Stimulated activated CD8-positive, alpha-beta memory T cell treated with anti-CD3 and anti-CD28 coated beads, Interleukin-15, amount 100 ng/mL, for 4 hours (primary cell): ENCODE measurements around the gene ADCY10.
"Not testable (repeated sequence)": the region's sequence is repeated elsewhere in the genome, so short reads cannot be mapped to it uniquely, and the experiment has no call there.

ENCODE experiments used
- DNase-seq, 2 donors: peaks; one replicate each; pipeline ENCODE4 v3.0.0-alpha.2; 2020; ENCODE audit warnings: low read depth in 2 of 2

ADCY10 gene

DNA sequence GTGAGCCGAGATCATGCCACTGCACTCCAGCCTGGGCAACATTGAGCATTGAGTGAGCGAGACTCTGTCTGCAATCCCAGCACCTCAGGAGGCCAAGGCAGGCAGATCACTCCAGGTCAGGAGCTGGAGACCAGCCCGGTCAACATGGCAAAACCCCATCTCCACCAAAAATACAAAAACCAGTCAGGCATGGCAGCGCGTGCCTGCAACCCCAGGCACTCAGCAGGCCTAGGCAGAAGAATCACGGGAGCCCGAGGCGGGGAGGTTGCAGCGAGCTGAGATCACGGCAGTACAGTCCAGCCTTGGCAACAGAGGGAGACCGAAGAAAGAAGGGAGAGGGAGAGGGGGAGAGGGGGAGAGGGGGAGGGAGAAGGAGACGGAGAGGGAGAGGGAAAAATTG lies 107.3 kb downstream of the ADCY10 start:
- not testable (repeated sequence) for DNase-seq

DNA sequence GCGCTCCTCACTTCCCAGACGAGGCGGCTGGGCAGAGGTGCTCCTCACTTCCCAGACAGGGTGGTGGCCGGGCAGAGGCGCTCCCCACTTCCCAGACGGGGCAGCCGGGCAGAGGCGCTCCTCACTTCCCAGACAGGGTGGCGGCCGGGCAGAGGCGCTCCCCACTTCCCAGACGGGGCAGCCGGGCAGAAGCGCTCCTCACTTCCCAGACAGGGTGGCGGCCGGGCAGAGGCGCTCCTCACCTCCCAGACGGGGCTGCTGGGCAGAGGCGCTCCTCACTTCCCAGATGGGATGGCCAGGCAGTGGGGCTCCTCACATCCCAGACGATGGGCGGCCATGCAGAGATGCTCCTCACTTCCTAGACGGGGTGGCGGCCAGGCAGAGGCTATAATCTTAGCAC lies 107.7 kb downstream of the ADCY10 start:
- DNase-seq = not testable (repeated sequence)

DNA sequence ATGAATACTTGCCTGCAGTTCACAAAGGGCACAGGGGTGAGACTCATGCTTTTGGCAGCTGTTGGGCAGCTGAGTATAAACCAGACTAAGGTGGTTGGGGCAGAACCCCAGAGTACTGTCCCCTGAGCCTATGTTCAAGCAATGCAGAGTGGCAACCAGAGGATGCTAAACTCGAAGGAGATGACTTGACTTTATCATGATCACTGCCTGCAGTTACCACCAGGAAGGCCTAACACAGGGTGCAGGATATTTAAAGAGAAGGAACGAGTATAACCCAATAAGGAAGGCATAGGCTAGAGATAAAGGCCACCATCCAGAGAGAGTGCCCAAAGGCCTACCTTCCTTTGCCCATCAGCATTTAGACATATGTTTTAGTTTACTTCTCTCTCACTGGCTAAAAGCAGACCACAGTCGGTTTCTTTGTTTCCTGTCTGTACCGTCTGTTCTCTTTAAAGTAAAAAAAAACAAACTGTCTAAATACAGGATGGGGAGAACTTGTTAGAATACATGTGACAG lies 108.8 kb downstream of the ADCY10 start:
- DNase-seq = no peak

DNA sequence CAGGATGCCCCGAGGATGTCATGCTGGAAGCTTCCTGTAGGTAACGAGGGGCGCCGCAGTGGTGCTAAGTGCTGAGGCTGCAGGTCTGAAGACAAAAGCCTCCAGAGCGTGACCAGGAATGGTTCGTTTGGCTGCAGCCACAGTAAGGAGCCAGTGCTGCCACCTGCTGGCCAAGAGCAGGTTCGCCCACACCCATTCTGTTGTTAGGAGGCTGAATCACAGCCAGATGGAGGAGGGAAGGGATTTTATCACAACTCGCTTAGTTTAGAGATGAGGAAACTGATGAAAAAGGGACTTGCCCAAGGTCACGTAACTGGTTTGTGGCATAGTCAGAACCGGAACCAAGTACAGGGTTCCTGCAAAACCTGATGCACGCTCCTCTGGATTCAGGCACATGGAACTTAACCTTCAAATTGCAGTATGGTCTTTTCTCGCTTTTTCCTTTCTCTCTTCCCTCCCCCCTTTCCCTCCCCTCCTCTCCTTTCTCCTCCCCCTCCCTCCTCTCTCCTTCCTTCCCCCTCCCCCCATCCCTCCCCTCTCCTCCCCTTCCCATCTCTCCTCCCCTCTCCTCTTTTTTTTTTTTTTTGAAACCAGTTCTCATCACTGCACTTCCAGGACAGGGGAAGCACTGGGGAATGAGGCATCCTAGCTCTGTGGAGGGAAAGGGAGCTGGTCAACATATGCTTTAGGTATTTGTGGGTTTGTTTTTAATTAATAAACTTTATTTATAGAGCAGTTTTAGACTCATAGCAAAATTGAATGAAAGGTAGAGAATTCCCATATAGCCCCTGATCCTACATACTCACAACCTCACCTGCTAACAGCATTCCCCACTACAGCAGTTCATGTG lies 110.4 kb downstream of the ADCY10 start:
- DNase-seq = peak; percentile 54 to 70

DNA sequence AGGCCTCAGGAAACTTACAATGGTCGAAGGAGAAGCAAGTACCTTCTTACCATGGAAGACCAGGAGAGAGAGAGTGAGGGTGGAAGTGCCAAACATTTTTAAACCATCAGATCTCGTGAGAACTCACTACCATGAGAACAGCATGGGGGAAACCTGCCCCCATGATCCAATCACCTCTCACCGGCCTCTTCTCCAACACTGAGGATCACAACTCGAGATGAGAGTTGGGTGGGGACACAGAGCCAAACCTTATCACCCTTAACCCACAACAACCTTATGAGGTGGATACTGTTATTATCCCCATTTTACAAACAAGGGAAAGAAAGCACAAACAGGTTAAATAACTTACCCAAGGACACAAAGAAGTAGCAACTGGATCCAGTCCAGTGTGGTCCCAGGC lies 111.7 kb downstream of the ADCY10 start:
- DNase-seq = no peak

DNA sequence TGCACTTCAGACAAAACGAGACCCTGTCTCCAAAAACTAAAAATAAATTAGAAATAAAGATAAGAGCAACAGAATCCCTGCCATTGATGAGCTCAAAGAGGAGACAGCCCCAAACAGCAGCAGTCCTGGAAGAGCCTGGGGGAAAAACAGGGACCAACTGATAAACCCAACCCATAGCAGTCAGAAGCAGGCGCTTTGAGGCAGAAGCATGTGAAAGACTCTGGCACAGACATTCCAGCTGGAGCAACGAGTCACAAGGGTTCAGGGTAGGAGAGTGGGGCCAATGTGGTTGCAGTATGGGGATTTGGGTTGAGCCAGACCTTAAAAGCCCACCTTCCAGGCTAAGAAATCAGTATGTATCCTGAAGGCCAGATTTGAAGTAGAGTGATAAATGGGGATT lies 113.7 kb downstream of the ADCY10 start:
- DNase-seq = no peak

DNA sequence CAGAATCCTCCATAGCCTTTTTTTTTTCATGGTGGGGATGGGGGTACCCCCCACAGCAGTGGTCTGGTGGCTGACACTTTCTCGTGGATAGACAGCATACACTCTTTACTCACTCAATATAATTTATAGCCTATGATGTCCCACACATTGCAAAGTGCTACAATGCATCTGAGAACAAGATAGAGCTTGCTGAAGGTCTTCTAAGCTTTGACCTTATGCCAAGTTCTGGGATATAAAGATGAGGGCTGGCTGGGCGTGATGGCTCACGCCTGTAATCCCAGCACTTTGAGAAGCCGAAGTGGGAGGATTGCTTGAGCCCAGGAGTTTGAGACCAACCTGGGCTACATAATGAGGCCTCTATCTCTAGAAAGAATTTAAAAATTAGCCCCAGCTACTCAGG lies 114.2 kb downstream of the ADCY10 start:
- DNase-seq = no peak

DNA sequence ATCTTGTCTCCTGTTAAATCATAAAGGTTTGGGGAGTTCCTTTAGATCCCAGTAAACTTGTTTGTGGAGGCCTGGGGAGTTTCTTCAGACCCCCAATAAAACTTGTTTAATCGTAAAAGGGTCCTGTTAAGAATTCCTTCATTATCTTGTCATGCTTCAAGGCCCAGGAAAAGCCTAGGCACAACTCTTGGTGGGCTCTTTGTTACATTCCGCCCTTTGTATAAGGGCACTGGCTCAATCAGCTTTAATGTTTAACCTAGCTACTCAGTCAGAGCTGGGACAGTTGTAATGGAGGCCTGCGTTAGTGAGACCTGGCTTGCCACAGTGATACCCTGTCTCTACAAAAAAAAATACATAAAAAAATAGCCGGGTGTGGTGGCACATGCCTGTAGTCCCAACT lies 115.0 kb downstream of the ADCY10 start:
- DNase-seq = no peak

DNA sequence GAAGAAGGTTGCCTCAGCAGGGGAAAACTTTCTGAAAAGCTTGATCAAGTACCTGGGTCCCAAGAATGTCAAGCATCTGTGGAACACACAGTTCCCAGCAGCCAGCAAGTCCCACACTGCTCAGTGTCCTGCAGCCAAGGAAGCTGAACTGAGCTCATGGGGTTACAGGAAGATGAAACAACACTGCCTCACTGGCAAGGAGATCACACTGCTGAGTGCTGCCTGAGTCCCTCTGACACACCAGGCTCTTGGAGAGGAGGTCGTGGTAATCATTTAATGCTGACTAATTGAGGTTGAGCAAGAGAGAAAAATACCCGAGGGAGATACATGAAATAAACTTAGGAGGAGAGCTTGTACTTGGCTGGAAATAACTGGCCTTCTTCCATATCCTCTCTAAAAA lies 116.9 kb downstream of the ADCY10 start:
- DNase-seq = no peak

DNA sequence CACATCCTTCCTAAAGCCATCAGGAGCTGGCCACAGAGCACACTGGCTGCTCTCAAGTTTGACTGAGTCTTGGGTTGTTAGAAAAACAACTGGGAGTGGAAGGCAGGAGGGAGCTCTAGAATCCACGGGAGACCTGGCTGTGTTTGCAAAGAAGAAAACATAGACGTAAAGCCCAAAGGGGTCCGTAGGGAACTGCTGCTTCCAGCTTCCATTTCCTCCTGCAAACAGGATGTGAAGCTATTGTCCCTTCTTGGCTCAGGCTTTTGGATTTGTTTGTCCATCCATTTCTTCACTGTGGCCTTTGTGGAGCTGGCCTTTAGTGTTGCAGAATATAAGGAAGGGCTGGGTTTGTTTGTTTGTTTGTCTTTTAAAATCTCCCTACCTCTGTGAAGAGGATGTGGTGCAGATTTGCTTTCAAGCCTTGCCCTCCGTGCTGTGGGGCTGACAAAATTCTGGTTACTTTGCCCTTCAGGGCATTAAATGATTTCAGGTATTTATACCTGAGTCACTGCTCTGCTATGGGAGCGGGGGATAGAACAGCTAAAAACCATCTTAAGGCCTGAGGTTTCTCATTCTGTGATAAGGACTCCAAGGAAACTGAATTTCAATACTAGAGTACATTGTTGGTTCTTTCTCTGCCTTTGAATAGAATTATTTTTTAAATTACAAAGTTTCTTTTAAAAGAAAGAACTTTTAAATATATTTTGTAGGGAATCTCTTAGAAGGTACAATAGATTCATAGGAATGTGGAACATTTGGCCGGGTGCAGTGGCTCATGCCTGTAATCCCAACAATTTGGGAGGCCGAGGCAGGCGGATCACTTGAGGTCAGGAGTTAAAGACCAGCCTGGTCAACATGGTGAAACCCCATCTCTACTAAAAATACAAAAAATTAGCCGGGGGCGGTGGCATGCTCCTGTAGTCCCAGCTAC lies 117.9 kb downstream of the ADCY10 start:
- no peak for DNase-seq

DNA sequence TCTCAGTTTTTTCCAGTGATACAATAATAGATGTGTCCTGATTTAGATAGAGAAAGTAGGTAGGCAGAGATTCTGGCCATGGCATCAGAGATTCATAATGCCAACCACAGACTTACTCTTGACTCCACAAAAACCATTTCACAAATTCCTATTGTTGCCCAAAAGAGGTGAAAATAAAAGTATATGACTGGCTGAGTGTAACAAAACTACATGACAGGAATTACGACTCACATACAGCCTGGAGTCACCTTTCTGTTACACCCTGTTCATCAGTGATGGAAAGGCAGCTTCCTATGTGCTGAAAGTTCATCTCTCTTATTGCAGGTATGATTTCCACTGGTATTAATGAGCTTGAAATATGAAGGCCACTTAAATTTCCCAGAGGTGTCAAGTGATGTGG lies 119.9 kb downstream of the ADCY10 start:
- DNase-seq = no peak

DNA sequence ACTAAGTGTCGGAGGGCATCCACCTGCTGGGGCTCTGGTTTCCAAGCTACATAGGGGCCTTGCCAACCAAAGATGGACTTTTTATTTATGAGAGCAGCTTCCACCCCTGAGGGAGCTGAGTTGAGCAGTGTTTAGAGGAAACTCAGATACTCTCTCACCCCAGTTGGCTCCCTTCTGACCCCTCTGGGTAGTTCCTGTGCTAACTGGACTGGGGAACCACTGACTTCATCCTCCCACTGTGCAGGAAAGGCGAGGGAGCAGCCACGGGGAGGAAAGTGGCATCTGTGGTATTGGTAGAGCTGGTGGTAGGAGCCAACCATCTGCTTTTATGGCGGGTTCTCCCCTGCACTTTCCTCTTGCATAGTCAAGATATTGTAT lies 121.8 kb downstream of the ADCY10 start:
- no peak for DNase-seq

DNA sequence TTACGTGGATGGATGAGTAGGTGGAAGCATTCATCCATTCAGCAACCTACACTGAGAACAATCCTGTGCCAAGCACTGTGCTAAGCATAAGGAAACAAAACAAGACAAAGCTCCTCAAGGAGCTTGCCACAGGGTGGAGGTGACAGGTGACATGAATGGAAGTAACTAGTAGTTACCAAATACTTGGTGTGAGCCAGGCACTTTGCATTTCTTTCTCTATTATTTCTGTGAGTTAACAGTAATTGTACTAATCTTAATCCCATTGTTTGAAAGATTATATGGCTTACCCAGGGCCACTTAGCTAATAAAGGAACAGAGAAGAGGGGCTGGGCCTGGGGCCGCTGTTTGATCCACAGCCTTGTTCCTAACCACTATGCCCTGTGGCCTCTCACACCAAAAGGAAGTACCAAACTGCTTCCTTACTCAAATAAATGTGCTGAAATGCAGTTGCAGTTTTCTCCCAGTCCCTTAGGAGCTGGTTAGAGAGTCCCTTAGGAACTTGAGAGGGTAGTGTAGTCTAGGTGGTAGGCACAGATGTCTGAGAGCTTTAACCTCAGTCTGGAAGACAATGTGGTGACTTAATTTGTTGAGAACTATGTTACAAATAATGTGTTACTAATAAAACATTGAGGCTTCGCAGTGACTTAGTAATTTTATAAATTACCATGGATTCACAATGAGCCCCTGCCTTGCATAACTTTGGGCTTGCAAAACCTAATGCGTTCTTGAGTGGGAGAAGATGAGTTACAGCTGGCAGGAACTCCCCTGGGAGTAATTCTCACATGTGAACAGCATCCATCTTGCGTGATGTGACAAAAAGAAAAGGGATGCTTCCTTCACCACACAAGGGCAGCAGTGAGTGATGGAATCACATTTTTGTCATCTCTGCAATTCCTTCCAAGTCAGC lies 122.4 kb downstream of the ADCY10 start:
- no peak for DNase-seq

DNA sequence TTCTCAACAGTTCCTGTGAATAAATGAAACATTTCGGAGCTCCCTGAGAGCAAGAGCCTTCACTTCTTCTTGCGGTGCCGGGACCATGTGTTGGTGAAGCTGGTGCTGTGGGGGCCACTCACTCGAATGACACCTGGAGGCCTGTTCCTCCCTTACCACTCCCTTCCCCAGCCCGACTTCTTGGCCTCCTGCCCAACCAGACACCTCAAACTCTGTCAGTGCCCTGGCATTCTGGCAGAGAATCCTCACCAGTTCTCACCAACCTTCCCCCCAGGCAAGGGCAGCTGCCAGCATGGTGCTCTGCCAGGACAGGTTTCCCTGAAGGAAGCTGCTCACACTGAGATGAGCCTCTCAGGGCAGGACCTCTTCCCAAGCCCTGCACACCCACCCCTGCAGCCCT lies 123.8 kb downstream of the ADCY10 start:
- DNase-seq = no peak

DNA sequence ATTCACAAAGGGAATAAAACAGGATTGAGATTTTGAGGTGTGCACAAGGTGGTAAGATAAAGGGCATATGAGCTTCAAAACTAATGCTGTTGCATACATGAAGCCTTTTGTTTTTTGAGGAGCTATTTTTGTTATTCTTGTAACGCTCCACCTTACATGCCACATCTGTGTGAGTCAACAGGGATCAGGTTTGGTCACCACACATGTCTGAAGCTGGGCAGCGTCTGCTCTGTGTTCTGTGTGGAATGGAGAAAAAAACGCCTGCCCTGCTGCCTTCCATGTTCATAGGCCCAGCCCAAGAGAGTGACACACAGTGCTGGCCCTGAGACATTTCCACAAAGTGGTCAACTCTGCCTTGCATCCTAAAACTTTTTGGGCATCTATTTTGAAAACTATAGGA lies 124.4 kb downstream of the ADCY10 start:
- no peak for DNase-seq

DNA sequence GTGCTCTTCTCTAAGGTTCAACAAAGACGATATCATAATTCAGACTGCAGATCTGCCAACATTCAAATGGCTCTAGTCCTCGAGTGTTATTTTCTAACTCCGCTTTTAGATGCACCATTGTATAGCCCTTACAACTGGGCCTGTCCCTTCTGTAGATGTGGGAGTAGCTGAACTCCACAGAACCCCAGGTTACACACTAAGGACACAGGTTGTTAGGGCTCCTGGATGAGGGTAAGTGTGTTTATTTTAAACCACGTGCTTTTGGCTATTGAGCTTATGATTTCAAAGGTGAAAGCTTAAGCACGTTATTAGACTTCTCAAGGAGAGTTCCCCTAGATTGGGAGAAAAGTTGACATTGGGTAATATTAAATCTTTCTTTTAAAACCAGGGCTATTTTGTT lies 127.4 kb downstream of the ADCY10 start:
- DNase-seq = no peak

DNA sequence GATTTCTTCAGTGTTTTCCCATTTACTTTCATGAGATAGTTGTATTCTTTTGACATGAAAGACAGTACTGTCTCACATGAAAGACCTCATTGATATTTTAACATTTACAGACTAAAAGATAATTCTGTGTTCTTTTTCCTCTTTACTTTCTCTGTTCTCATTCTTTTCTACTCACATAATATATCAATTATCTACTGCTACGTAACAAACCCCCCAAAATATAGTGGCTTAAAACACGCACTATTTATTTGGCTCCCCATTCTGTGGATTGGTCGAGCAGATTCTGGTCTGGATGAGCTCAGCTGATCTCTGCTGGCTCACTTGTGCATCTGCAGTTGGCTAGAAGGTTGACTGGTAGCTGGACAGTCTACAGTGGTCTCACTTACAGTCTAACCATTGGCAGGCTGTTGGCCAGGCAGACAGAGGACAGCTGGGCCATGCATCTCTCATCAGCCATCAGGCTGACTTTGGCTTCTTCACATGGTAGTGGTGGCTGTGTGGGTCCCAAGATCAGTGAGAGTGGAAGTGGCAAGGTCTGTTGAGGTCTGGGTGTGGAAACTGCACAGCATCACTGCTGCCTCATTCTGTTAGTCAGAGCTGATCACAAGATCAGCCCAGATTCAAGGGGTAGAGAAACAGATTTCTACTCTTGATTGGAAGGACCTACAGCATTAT lies 128.9 kb downstream of the ADCY10 start:
- no peak for DNase-seq

DNA sequence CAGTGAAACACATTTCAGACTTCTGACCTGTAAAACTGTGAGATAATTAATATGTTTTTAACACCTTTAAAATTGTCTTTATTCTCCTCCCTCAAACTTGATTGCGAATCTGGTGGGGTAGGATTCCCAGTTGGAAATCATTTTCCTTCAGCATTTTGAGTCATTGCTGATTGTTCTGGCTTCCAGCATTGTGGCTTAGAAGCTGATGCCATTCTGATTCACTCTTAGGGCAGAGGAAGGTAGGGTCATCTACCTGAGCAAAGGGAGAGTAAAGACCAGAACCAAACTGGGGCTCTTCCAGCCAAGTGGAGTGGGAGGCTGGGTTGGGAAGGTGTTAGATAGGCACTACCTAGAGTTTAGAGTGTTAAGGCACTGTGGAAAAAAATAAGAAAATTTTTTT lies 131.0 kb downstream of the ADCY10 start:
- no peak for DNase-seq

DNA sequence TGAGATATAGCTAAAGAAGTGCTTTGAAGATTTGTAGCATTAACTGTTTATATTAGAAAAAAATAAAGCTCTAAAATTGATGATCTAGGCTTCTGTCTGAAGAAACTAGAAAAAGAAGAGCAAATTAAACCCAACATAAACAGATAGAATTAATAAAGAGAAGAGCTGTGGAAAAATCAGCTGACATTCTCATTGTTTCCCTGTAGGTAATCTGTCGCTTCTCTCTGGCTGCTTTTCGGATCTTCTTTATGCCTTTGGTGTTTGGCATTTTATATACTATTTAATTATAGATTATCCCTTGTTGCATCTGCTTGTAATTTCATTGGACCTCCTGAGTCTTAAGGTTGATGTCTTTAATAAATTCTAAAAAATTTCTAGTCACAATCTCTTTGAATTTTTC lies 132.4 kb downstream of the ADCY10 start:
- no peak for DNase-seq

DNA sequence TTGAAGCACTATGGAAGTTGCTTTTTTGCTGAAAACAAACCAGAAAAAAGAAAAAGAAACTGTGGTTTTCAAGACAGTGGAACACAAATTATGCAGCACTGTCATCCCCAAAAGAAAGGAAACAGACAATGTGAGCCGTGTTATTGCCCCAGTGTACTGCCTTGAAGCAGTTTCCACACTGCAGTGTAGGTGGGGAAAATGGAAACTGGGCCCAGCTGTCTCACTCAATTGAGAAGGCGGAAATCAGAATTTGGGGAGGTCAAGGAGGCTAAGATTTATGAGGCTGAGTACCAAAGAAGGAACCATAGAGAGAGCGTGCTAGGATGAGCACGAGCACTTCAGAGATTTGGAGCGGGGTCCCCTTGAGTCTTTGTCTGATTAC lies 136.7 kb downstream of the ADCY10 start:
- no peak for DNase-seq

DNA sequence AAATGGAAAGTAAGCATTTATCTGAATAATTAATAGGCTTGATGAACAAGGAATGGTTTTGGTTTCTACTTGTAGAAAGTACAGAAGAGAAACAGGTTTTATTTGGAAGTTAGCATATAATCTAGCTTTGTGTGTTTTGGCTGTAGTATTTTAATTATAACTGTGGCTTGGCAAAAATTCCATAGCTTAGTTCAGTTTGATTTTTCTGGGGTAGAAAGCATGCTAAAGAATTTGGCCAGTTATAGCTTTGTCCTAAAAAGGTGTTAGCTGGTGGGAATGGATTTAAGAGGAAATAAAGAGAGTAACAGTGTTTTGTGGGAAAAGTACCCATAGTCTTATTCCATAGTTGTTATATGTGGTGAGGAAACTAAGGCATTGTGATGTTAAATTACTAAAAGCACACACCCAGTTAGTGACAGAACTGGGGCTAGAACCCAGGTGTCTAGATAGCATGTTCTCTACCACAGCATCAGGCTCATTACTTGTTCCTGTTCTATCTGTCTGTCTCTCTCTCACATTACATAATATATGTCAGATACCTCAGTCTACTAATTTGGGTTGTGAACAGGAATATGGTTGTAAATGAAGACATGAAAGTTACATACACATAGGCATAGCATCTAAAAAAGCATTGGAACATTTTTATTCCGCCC lies 137.2 kb downstream of the ADCY10 start:
- DNase-seq = no peak
